Left colon (tissue), 2 donors: ENCODE results near the gene SERPINA4. TPM values are rescaled to one million over a fixed set of nuclear protein-coding genes. Genes with fewer than 3 reads are reported as not detected.
A peak's percentile ranks its signal among the peaks of the same experiment; 100 is the strongest.

Experiments used
- ATAC-seq: fragments of 200-7000 bp; cut with Tn5 transposase; one replicate; pipeline ENCODE4 v1.9.1; 2020; ENCODE audit warnings: mild to moderate bottlenecking, moderate library complexity
- DNase-seq, 2 donors: peaks; one replicate each; pipeline ENCODE4 v3.0.0-alpha.2; 2020
- intact Hi-C, 2 donors: fragments of 100-400 bp; cut with DNase I in 1 of 2; cut with micrococcal nuclease in 1 of 2; formaldehyde crosslinking; loops; one replicate each; pipeline versions ENCODE4 v1.11.2 to v1.14.0; 2022; cut with DNase I, micrococcal nuclease
- total RNA-seq, 2 donors: library from RNA; stranded (reverse); fragmentation: NEBNext Ultra II Directional; extraction: Animal tissue kit (Norgen Biotek cat#: 25700); gene quantifications; one replicate each; pipeline ENCODE4 v1.2.1, GENCODE V29; 2021
- donor health status: DM: no; HTN: no; CAD: no.
- donor health status: DM: yes; HTN: yes; CAD: no.

The SERPINA4 gene
- total RNA-seq, 2 donors from 2014 or later: not detected

- no peak for ATAC-seq
- intact Hi-C loops: no loop called here
- DNase-seq: no peak
These were observed 21.0 kb downstream of the SERPINA4 start for GRCh38 chr14:94582199-94582750.

- intact Hi-C loops: no loop called here
- ATAC-seq (no peak), DNase-seq (no peak)
These were observed 21.6 kb downstream of the SERPINA4 start for GRCh38 chr14:94582851-94583250.

GRCh38 chr14:94583557-94583956 is 22.3 kb downstream of the SERPINA4 start:
- DNase-seq: no peak
- no peak for ATAC-seq

GRCh38 chr14:94584591-94585280 is 23.5 kb downstream of the SERPINA4 start:
- ATAC-seq (no peak), DNase-seq (no peak)
- intact Hi-C loops: no loop called here

More at GRCh38 chr14:94583557-94583956, 22.3 kb downstream of the SERPINA4 start:
- intact Hi-C loops: no loop called here

GRCh38 chr14:94586635-94587034 is 25.4 kb downstream of the SERPINA4 start:
- intact Hi-C loops: no loop called here
- ATAC-seq (no peak), DNase-seq (no peak)

GRCh38 chr14:94588311-94588710 is 27.1 kb downstream of the SERPINA4 start:
- intact Hi-C loops: no loop called here
- DNase-seq (no peak), ATAC-seq (no peak)

- intact Hi-C loops: no loop called here
- no peak for DNase-seq
These were observed 29.8 kb downstream of the SERPINA4 start for GRCh38 chr14:94591073-94591472.

GRCh38 chr14:94591871-94592270 is 30.6 kb downstream of the SERPINA4 start:
- ATAC-seq (no peak), DNase-seq (no peak)
- intact Hi-C loops: no loop called here

More at GRCh38 chr14:94591073-94591472, 29.8 kb downstream of the SERPINA4 start:
- no peak for ATAC-seq

- DNase-seq (no peak), ATAC-seq (no peak)
- intact Hi-C loops: no loop called here
These were observed 31.2 kb downstream of the SERPINA4 start for GRCh38 chr14:94592457-94592856.

- DNase-seq: no peak
- intact Hi-C loops: no loop called here
- no peak for ATAC-seq
These were observed 32.1 kb downstream of the SERPINA4 start for GRCh38 chr14:94593376-94593748.

GRCh38 chr14:94593749-94594431 is 32.6 kb downstream of the SERPINA4 start:
- DNase-seq (no peak), ATAC-seq (no peak)
- intact Hi-C loops: no loop called here

- intact Hi-C loops: no loop called here
- no peak for DNase-seq
- ATAC-seq: no peak
These were observed 33.2 kb downstream of the SERPINA4 start for GRCh38 chr14:94594441-94594840.

GRCh38 chr14:94595912-94596311 is 34.7 kb downstream of the SERPINA4 start:
- ATAC-seq (no peak), DNase-seq (no peak)
- intact Hi-C loops: no loop called here

- intact Hi-C loops: no loop called here
- DNase-seq (no peak), ATAC-seq (no peak)
These were observed 35.1 kb downstream of the SERPINA4 start for GRCh38 chr14:94596361-94596760.

- intact Hi-C loops: no loop called here
- ATAC-seq (no peak), DNase-seq (no peak)
These were observed 36.5 kb downstream of the SERPINA4 start for GRCh38 chr14:94597788-94598187.

GRCh38 chr14:94598506-94598815 is 37.2 kb downstream of the SERPINA4 start:
- intact Hi-C loops: no loop called here
- DNase-seq: no peak
- ATAC-seq: peak; percentile 13

GRCh38 chr14:94598816-94599655 is 37.8 kb downstream of the SERPINA4 start:
- intact Hi-C loops: no loop called here
- DNase-seq: peak; percentile 49 to 89
- peak; percentile 85 for ATAC-seq

- ATAC-seq: peak; percentile 19
- peak in 1 of 2 donors; percentile 47 for DNase-seq
- intact Hi-C loops: no loop called here
These were observed 38.4 kb downstream of the SERPINA4 start for GRCh38 chr14:94599656-94600004.

- ATAC-seq (no peak), DNase-seq (no peak)
- intact Hi-C loops: no loop called here
These were observed 38.9 kb downstream of the SERPINA4 start for GRCh38 chr14:94600148-94600545.
